SK-N-SH treated with all-trans-retinoic acid at 6 μM for 48 hours (cell line): ENCODE measurements around the gene SLC7A10.

Experiments used
- ATAC-seq: fragments of 200-7000 bp; cut with Tn5 transposase; 3 replicates; pipeline ENCODE4 v1.9.1; 2020; ENCODE audit warnings: mild to moderate bottlenecking, moderate library complexity
- ARNTL ChIP-seq: fragments of 450-650 bp; formaldehyde crosslinking; IDR thresholded peaks from 2 replicates; pipeline ENCODE4 v1.5.0; 2020; ENCODE audit warnings: low read depth, mild to moderate bottlenecking, moderate library complexity, borderline replicate concordance
- BACH2 ChIP-seq: fragments of 250-450 bp; sonication (Bioruptor Pico); IDR thresholded peaks from 2 replicates; pipeline ENCODE4 v1.9.0; 2021; ENCODE audit warnings: mild to moderate bottlenecking, borderline replicate concordance
- CSDC2 ChIP-seq: fragments of 250-450 bp; sonication (Bioruptor Pico); IDR thresholded peaks from 2 replicates; pipeline ENCODE4 v1.5.0; 2020; ENCODE audit warnings: mild to moderate bottlenecking, moderate library complexity
- GLIS3 ChIP-seq: fragments of 250-450 bp; sonication (Bioruptor Pico); IDR thresholded peaks from 2 replicates; pipeline ENCODE4 v1.5.0; 2020; ENCODE audit warnings: mild to moderate bottlenecking, moderate library complexity
- ISL1 ChIP-seq: fragments of 250-450 bp; sonication (Bioruptor Pico); IDR thresholded peaks from 2 replicates; pipeline ENCODE4 v2.1.2; 2022; ENCODE audit warnings: mild to moderate bottlenecking, moderate library complexity
- OSR1 ChIP-seq: fragments of 250-450 bp; sonication (Bioruptor Pico); IDR thresholded peaks from 2 replicates; pipeline ENCODE4 v1.8.0; 2022; ENCODE audit warnings: moderate library complexity, mild to moderate bottlenecking, inconsistent platforms
- PPARA ChIP-seq: fragments of 250-450 bp; sonication (Bioruptor Pico); IDR thresholded peaks from 2 replicates; pipeline ENCODE4 v1.5.0; 2020; ENCODE audit warnings: mild to moderate bottlenecking, borderline replicate concordance
- RARB ChIP-seq: fragments of 250-450 bp; sonication (Bioruptor Pico); IDR thresholded peaks from 2 replicates; pipeline ENCODE4 v1.8.0; 2021; ENCODE audit warnings: mild to moderate bottlenecking, moderate library complexity
- SNAI2 ChIP-seq: fragments of 250-450 bp; sonication (Bioruptor Pico); IDR thresholded peaks from 2 replicates; pipeline ENCODE4 v1.5.0; 2020; ENCODE audit warnings: mild to moderate bottlenecking, moderate library complexity
- TCF4 ChIP-seq: fragments of 250-450 bp; sonication (Bioruptor Pico); IDR thresholded peaks from 2 replicates; pipeline ENCODE4 v1.8.0; 2021; ENCODE audit warnings: mild to moderate bottlenecking, moderate library complexity, borderline replicate concordance
- TOX ChIP-seq: fragments of 250-450 bp; sonication (Bioruptor Pico); IDR thresholded peaks from 2 replicates; pipeline ENCODE4 v1.8.0; 2021; ENCODE audit warnings: mild to moderate bottlenecking, moderate library complexity, borderline replicate concordance
- ZC3H10 ChIP-seq: fragments of 250-450 bp; sonication (Bioruptor Pico); IDR thresholded peaks from 2 replicates; pipeline ENCODE4 v1.5.1; 2021; ENCODE audit warnings: mild to moderate bottlenecking, moderate library complexity
- ZFP3 ChIP-seq: fragments of 250-450 bp; sonication (Bioruptor Pico); IDR thresholded peaks from 2 replicates; pipeline ENCODE4 v1.5.0; 2020; ENCODE audit warnings: mild to moderate bottlenecking, moderate library complexity
- ZFP30 ChIP-seq: fragments of 450-650 bp; formaldehyde crosslinking; IDR thresholded peaks from 2 replicates; pipeline ENCODE4 v1.5.0; 2022; ENCODE audit warnings: mild to moderate bottlenecking, moderate library complexity
- ZNF70 ChIP-seq: fragments of 450-650 bp; formaldehyde crosslinking; IDR thresholded peaks from 2 replicates; pipeline ENCODE4 v1.5.0; 2020; ENCODE audit warnings: mild to moderate bottlenecking, moderate library complexity
- TF ChIP-seq, protein P1 (sequence below): fragments of 250-450 bp; sonication (Bioruptor Pico); IDR thresholded peaks from 2 replicates; pipeline ENCODE4 v1.5.1; 2021; ENCODE audit warnings: mild to moderate bottlenecking, moderate library complexity
- TF ChIP-seq, protein P2 (sequence below): fragments of 250-450 bp; sonication (Bioruptor Pico); IDR thresholded peaks from 2 replicates; pipeline ENCODE4 v1.8.0; 2020; ENCODE audit warnings: mild to moderate bottlenecking, moderate library complexity, borderline replicate concordance
- TF ChIP-seq, protein P3 (sequence below): fragments of 250-450 bp; sonication (Bioruptor Pico); IDR thresholded peaks from 2 replicates; pipeline ENCODE4 v1.5.0; 2020; ENCODE audit warnings: mild to moderate bottlenecking, moderate library complexity
- TF ChIP-seq, protein P4 (sequence below): fragments of 250-450 bp; sonication (Bioruptor Pico); IDR thresholded peaks from 2 replicates; pipeline ENCODE4 v1.5.1; 2020; ENCODE audit warnings: low read depth, mild to moderate bottlenecking, moderate library complexity
- TF ChIP-seq, protein P5 (sequence below): fragments of 250-450 bp; sonication (Bioruptor Pico); IDR thresholded peaks from 2 replicates; pipeline ENCODE4 v1.8.0; 2021; ENCODE audit warnings: low read depth, mild to moderate bottlenecking, moderate library complexity, borderline replicate concordance

SLC7A10 gene

DNA sequence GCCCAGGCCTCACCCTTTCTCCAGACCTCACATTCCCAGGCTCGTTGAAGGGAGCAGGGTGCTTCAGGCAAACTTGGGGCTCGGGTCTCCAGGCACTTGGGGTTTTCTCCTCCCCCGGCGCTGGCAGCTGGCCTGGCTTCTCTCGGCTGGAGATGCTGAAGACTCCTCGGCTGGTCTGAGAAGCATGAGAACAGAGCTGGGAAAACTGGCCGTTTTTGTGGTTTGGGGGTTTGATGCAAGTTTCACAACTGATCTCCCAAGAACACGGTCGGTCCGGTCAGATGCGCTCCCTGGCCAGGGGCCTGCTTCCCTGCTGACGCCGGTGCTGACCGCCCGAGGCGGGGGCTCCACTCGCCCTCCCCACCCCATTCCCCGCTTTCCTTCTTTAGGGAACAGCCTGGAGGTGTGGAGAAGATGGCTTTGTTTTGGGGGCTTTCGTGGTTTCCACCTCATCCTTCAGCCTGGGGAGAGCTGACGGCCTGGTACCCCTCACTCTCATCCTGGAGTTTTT lies 41.4 kb upstream of the SLC7A10 start:
- no peak for ATAC-seq
- TF ChIP-seq ARNTL (no peak), ZNF70 (CRISPR knock-in tag) (no peak)
- TF ChIP-seq, protein P1, sequence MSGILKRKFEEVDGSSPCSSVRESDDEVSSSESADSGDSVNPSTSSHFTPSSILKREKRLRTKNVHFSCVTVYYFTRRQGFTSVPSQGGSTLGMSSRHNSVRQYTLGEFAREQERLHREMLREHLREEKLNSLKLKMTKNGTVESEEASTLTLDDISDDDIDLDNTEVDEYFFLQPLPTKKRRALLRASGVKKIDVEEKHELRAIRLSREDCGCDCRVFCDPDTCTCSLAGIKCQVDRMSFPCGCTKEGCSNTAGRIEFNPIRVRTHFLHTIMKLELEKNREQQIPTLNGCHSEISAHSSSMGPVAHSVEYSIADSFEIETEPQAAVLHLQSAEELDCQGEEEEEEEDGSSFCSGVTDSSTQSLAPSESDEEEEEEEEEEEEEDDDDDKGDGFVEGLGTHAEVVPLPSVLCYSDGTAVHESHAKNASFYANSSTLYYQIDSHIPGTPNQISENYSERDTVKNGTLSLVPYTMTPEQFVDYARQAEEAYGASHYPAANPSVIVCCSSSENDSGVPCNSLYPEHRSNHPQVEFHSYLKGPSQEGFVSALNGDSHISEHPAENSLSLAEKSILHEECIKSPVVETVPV (CRISPR knock-in tag): no peak

DNA sequence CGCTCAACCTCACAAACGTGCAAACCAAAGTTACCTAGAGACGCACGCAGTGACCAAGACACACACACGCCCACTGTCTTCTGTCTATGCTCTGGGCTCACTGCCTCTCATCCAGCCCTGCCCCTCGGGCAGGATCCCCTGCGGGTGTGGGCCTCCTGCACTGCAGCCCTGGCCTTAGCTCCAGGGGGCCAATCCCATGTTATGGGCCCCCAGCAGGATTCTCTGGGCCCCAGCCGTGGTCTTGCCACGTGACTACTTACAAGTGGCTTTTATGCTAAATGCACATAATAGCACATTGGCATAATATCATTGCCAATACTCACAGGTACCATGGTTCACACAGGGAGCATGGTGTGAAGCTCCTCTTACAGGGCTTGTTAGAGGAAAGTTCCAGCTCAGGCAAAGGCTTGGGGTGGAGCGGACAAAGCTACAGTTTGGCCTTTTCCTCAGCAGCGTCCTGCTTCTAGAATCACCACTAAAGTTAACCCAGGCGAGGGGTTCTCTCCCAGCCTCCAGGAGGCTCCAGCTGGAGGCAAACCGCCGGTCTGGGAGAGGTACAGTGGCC lies 39.3 kb upstream of the SLC7A10 start:
- no peak for ATAC-seq
- TF ChIP-seq TCF4 (no peak), ZC3H10 (CRISPR knock-in tag) (no peak), PPARA (no peak), ZFP3 (CRISPR knock-in tag) (no peak), SNAI2 (CRISPR knock-in tag) (no peak), OSR1 (CRISPR knock-in tag) (no peak), CSDC2 (CRISPR knock-in tag) (no peak), BACH2 (CRISPR knock-in tag) (no peak), ISL1 (CRISPR knock-in tag) (no peak), ZNF70 (CRISPR knock-in tag) (no peak)
- TF ChIP-seq, protein P2, sequence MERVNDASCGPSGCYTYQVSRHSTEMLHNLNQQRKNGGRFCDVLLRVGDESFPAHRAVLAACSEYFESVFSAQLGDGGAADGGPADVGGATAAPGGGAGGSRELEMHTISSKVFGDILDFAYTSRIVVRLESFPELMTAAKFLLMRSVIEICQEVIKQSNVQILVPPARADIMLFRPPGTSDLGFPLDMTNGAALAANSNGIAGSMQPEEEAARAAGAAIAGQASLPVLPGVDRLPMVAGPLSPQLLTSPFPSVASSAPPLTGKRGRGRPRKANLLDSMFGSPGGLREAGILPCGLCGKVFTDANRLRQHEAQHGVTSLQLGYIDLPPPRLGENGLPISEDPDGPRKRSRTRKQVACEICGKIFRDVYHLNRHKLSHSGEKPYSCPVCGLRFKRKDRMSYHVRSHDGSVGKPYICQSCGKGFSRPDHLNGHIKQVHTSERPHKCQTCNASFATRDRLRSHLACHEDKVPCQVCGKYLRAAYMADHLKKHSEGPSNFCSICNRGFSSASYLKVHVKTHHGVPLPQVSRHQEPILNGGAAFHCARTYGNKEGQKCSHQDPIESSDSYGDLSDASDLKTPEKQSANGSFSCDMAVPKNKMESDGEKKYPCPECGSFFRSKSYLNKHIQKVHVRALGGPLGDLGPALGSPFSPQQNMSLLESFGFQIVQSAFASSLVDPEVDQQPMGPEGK (CRISPR knock-in tag): no peak
- TF ChIP-seq, all 23 proteins: peak for 0

DNA sequence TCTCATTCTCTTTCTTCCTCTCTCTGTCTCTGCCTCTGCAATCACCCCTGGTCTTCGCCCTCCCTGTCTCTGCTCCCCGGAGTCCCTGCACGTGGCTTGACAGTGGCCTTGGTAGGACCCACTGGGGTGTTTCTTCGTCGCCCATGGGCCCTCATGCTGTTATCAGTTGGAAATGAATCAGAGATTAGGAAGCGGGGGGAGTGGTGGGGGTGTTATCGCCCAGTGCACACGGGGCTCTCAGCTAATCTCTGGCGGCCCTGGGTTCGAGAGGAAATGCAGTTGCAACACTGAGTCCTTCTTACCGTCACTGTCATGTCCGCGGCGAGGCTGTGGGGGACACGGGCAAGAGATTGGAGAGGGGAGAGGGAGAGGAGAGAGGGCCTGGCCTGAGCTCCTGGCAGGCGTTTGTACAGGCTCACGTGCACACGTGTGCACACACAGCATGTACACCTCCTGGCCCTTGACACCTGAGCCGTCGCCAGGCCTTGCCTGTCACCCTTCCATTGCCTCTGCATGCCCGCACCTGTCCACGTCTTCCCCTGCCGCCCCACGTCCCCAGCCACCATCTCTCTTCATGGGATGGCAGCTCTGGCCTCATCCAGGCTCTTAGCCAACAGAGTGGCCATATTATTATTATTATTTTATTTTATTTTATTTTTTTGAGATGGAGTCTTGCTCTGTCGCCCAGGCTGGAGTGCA lies 37.8 kb upstream of the SLC7A10 start:
- ATAC-seq: no peak
- TF ChIP-seq, protein P2 (CRISPR knock-in tag): no peak
- TF ChIP-seq ZC3H10 (CRISPR knock-in tag) (no peak), ZNF70 (CRISPR knock-in tag) (no peak), OSR1 (CRISPR knock-in tag) (no peak), RARB (CRISPR knock-in tag) (no peak), TOX (no peak), ZFP30 (CRISPR knock-in tag) (no peak), SNAI2 (CRISPR knock-in tag) (no peak), GLIS3 (CRISPR knock-in tag) (no peak), TCF4 (no peak)
- TF ChIP-seq, protein P1 (CRISPR knock-in tag): no peak
- TF ChIP-seq, protein P3, sequence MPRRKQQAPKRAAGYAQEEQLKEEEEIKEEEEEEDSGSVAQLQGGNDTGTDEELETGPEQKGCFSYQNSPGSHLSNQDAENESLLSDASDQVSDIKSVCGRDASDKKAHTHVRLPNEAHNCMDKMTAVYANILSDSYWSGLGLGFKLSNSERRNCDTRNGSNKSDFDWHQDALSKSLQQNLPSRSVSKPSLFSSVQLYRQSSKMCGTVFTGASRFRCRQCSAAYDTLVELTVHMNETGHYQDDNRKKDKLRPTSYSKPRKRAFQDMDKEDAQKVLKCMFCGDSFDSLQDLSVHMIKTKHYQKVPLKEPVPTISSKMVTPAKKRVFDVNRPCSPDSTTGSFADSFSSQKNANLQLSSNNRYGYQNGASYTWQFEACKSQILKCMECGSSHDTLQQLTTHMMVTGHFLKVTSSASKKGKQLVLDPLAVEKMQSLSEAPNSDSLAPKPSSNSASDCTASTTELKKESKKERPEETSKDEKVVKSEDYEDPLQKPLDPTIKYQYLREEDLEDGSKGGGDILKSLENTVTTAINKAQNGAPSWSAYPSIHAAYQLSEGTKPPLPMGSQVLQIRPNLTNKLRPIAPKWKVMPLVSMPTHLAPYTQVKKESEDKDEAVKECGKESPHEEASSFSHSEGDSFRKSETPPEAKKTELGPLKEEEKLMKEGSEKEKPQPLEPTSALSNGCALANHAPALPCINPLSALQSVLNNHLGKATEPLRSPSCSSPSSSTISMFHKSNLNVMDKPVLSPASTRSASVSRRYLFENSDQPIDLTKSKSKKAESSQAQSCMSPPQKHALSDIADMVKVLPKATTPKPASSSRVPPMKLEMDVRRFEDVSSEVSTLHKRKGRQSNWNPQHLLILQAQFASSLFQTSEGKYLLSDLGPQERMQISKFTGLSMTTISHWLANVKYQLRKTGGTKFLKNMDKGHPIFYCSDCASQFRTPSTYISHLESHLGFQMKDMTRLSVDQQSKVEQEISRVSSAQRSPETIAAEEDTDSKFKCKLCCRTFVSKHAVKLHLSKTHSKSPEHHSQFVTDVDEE (CRISPR knock-in tag): no peak
- TF ChIP-seq, protein P4, sequence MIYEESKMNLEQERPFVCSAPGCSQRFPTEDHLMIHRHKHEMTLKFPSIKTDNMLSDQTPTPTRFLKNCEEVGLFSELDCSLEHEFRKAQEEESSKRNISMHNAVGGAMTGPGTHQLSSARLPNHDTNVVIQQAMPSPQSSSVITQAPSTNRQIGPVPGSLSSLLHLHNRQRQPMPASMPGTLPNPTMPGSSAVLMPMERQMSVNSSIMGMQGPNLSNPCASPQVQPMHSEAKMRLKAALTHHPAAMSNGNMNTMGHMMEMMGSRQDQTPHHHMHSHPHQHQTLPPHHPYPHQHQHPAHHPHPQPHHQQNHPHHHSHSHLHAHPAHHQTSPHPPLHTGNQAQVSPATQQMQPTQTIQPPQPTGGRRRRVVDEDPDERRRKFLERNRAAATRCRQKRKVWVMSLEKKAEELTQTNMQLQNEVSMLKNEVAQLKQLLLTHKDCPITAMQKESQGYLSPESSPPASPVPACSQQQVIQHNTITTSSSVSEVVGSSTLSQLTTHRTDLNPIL (CRISPR knock-in tag): no peak
- TF ChIP-seq, protein P5, sequence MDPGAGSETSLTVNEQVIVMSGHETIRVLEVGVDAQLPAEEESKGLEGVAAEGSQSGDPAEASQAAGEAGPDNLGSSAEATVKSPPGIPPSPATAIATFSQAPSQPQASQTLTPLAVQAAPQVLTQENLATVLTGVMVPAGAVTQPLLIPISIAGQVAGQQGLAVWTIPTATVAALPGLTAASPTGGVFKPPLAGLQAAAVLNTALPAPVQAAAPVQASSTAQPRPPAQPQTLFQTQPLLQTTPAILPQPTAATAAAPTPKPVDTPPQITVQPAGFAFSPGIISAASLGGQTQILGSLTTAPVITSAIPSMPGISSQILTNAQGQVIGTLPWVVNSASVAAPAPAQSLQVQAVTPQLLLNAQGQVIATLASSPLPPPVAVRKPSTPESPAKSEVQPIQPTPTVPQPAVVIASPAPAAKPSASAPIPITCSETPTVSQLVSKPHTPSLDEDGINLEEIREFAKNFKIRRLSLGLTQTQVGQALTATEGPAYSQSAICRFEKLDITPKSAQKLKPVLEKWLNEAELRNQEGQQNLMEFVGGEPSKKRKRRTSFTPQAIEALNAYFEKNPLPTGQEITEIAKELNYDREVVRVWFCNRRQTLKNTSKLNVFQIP (CRISPR knock-in tag): no peak
